Activated CD4-positive, alpha-beta memory T cell treated with anti-CD3 and anti-CD28 coated beads, Interleukin-2, amount 10 ng/mL, durations not matched to agents 7 days and 5 days (primary cell): ENCODE results near the gene MYBPH. TPM values are rescaled to one million over a fixed set of nuclear protein-coding genes. Genes with fewer than 3 reads are reported as not detected.

Source experiments
- CTCF ChIA-PET: fragments of 350-600 bp; sonication (Branson Sonifier 250); formaldehyde crosslinking; loops from one replicate; lab custom pipeline; 2021; ENCODE audit warnings: antibody characterized with exemption, inconsistent platforms; lab: Charles Lee
- POLR2A ChIA-PET: fragments of 350-600 bp; sonication (Branson Sonifier 250); formaldehyde crosslinking; loops from one replicate; lab custom pipeline; 2021; ENCODE audit warnings: antibody characterized with exemption; lab: Charles Lee
- DNase-seq: peaks from one replicate; pipeline ENCODE4 v3.0.0-alpha.2; 2020
- H3K27ac Mint-ChIP-seq: one replicate; pipeline ENCODE4 v1.8.0; 2021; ENCODE audit warnings: mild to moderate bottlenecking, mixed read lengths
- H3K27me3 Mint-ChIP-seq: one replicate; pipeline ENCODE4 v1.8.0; 2021; ENCODE audit warnings: mixed read lengths
- H3K36me3 Mint-ChIP-seq: one replicate; pipeline ENCODE4 v1.8.0; 2021; ENCODE audit warnings: low read depth, mixed read lengths
- H3K4me1 Mint-ChIP-seq: one replicate; pipeline ENCODE4 v1.8.0; 2021; ENCODE audit warnings: mixed read lengths
- H3K4me3 Mint-ChIP-seq: one replicate; pipeline ENCODE4 v1.8.0; 2021; ENCODE audit warnings: mild to moderate bottlenecking, mixed read lengths
- H3K9me3 Mint-ChIP-seq: one replicate; pipeline ENCODE4 v1.8.0; 2021; ENCODE audit warnings: mixed read lengths
- total RNA-seq, 2 experiments: library from RNA; stranded (reverse); gene quantifications; one replicate each; pipeline ENCODE4 v1.2.3, GENCODE V29; 2021

Gene MYBPH
- total RNA-seq, 2 experiments from 2014 or later = not detected

GRCh38 chr1:203199002-203199401 is 23.4 kb upstream of the MYBPH start:
- Mint-ChIP-seq H3K4me3 (no peak overlapping the region), H3K27me3 (peaks cover 40% of the 10 kb centered on the region), H3K27ac (no peak overlapping the region), H3K36me3 (no peaks in the 10 kb centered on the region), H3K9me3 (no peaks in the 10 kb centered on the region), H3K4me1 (no peaks in the 10 kb centered on the region)
- POLR2A ChIA-PET = no interaction called here
- DNase-seq = no peak
- CTCF ChIA-PET = interaction anchor here (1.3 to 1.4 kb wide), 2 partner anchors 17 to 27 kb away, joined by 3 read pairs; no protein-coding TSS in a partner anchor

DNA sequence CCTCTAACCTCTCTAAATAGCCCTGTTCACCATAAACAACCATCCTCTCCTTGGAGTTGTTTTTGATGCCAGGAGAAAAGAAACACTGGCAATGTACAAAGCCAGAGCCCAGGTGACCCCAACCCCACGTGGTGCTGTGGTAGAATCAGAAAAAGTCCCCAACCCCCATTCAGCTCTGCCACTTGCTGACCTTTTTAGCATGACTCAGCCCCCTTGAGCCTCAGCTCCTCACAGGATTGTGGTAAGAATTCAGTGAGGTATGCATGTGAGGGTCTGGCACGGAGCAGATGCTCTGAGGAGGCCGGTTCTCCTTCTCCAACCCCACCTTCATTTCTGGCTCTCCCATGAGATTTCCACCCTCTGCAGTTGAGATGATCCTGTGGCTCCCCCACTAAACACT is 22.0 kb upstream of the MYBPH start:
- Mint-ChIP-seq H3K4me1 (no peaks in the 10 kb centered on the region), H3K36me3 (no peaks in the 10 kb centered on the region), H3K4me3 (no peak overlapping the region), H3K27ac (no peak overlapping the region), H3K27me3 (peaks cover 32% of the 10 kb centered on the region), H3K9me3 (no peaks in the 10 kb centered on the region)
- POLR2A ChIA-PET = no interaction called here
- DNase-seq = no peak
- CTCF ChIA-PET = no interaction called here

GRCh38 chr1:203196371-203196770 is 20.7 kb upstream of the MYBPH start:
- ChIA-PET CTCF (no interaction called here), POLR2A (no interaction called here)
- Mint-ChIP-seq H3K36me3 (no peaks in the 10 kb centered on the region), H3K9me3 (no peaks in the 10 kb centered on the region), H3K27ac (no peak overlapping the region), H3K27me3 (peaks cover 29% of the 10 kb centered on the region), H3K4me3 (no peak overlapping the region), H3K4me1 (no peaks in the 10 kb centered on the region)
- DNase-seq = no peak

GRCh38 chr1:203190949-203191348 is 15.3 kb upstream of the MYBPH start:
- H3K4me1 Mint-ChIP-seq = no peaks in the 10 kb centered on the region
- POLR2A ChIA-PET = interaction anchor here (1.3 kb wide), 1 partner anchor 12 kb away, joined by 3 read pairs; no protein-coding TSS in a partner anchor

DNA sequence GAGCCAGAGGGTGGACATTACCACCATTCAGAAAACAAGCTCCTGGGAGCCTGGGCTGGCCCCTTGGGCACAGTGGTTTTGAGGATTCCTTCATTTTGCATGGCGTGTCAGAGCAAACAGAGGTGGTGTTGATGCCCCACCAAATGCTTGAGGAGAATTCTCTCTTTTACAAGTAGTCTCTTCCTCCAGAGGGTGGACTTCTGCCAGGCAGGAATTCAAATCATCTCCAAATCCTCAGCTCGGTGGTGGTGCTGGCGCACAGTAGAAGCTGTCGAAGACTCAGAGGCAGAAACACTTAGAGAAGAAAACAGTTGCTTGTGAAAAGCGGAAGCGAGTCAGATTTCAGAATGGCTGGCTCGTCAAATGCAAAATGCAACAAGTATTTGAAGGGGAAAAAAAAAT is 14.3 kb upstream of the MYBPH start:
- H3K9me3 Mint-ChIP-seq = no peaks in the 10 kb centered on the region
- no peaks in the 10 kb centered on the region for H3K4me1 Mint-ChIP-seq
- H3K36me3 Mint-ChIP-seq = no peaks in the 10 kb centered on the region
- no peak for DNase-seq
- H3K27ac Mint-ChIP-seq = no peak overlapping the region
- peaks cover 21% of the 10 kb centered on the region for H3K27me3 Mint-ChIP-seq
- ChIA-PET CTCF (no interaction called here), POLR2A (interaction anchor here (1.3 kb wide), 1 partner anchor 11 kb away, joined by 3 read pairs; no protein-coding TSS in a partner anchor)
- no peak overlapping the region for H3K4me3 Mint-ChIP-seq

More at GRCh38 chr1:203190949-203191348, 15.3 kb upstream of the MYBPH start:
- H3K27me3 Mint-ChIP-seq = peaks cover 27% of the 10 kb centered on the region
- H3K9me3 Mint-ChIP-seq = no peaks in the 10 kb centered on the region
- DNase-seq = no peak
- H3K27ac Mint-ChIP-seq = no peak overlapping the region
- CTCF ChIA-PET = no interaction called here
- H3K36me3 Mint-ChIP-seq = no peaks in the 10 kb centered on the region
- H3K4me3 Mint-ChIP-seq = no peak overlapping the region

DNA sequence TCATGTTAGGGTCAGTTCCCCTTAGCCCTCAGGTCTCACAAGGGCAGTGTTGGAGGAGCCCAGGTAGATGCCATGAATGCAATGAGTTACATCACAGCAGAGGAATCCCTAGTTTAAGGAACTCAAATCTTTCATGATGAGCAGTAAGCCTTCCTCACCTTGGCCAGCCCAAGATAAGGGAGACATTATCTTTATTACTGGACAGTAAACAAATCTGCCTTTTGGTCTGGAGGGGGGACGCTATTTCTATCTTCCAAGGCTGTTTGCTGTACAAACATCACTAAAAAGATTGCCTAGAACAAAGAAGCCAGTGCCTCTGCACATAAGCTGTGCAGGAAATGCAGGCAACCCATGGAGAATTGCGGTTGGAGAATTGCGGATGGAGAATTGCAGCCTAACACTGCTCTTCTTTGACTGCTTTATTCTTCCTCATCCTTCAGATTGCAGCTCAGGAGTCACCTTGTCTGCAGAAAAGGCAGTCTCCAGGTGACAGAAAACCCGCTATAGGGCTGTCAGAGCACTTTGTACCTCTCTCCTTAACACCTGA is 13.1 kb upstream of the MYBPH start:
- Mint-ChIP-seq H3K9me3 (no peaks in the 10 kb centered on the region), H3K27me3 (peaks cover 21% of the 10 kb centered on the region), H3K36me3 (no peaks in the 10 kb centered on the region), H3K4me3 (no peak overlapping the region), H3K27ac (no peak overlapping the region), H3K4me1 (no peaks in the 10 kb centered on the region)
- ChIA-PET POLR2A (no interaction called here), CTCF (no interaction called here)
- DNase-seq = no peak

DNA sequence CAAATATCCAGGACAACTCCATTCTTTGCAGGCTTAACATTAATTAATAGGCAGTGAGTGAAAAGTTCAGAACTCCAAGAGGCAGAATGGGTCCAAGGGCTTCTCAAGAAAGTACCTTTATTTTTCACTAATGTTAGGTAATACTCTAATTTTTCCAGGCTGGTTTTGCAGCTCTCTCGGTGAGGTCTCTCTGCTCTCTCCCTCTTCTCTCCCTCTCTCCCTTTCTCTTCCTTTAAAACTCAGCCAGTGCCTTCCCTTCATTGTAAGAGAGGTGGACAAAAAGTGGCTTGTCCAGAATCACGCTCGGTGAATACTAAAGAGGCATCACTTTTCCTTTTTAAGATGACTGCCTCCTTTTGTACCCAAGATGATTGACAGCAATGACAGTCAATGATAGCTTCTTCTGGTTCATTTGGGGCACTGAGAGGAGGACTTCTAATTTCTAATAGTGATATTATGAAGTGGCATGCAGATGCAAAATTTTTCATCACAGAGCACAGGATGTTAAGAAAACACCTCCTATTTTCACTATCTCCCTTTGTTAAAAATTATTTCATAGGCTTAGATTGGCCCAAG is 12.2 kb upstream of the MYBPH start:
- H3K9me3 Mint-ChIP-seq = no peaks in the 10 kb centered on the region
- H3K27ac Mint-ChIP-seq = no peak overlapping the region
- POLR2A ChIA-PET = no interaction called here
- no peaks in the 10 kb centered on the region for H3K4me1 Mint-ChIP-seq
- DNase-seq = no peak
- H3K4me3 Mint-ChIP-seq = no peak overlapping the region
- CTCF ChIA-PET = no interaction called here
- no peaks in the 10 kb centered on the region for H3K36me3 Mint-ChIP-seq
- H3K27me3 Mint-ChIP-seq = peaks cover 21% of the 10 kb centered on the region

DNA sequence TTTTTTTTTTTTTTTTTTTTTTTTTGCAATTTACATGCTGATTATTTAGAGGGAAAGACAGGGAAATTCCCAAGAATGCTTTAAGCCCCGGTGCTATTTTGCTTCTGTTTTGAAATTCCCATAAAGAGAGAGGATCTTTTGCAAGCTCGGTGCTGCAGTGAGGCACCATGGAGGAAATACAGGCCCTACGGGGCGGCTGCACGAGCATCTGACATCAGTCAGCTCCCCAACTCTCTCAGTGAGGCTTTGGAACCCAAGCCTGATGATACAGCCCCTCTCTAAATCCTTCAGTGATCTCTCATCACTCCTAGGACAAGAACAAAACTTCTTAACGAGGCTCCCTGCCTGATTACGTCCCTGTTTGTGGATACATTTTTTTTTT is 11.7 kb upstream of the MYBPH start:
- Mint-ChIP-seq H3K4me1 (no peaks in the 10 kb centered on the region), H3K9me3 (no peaks in the 10 kb centered on the region), H3K4me3 (no peak overlapping the region), H3K36me3 (no peaks in the 10 kb centered on the region), H3K27me3 (peaks cover 21% of the 10 kb centered on the region), H3K27ac (no peak overlapping the region)
- DNase-seq = no peak
- ChIA-PET POLR2A (no interaction called here), CTCF (no interaction called here)

- no peak for DNase-seq
- Mint-ChIP-seq H3K4me1 (no peaks in the 10 kb centered on the region), H3K27me3 (peaks cover 21% of the 10 kb centered on the region), H3K4me3 (no peak within 1 kb of the TSS), H3K27ac (no peak within 1 kb of the TSS), H3K36me3 (no peaks in the 10 kb centered on the region), H3K9me3 (no peaks in the 10 kb centered on the region)
- ChIA-PET CTCF (interaction anchor here (1.0 to 1.9 kb wide), 2 partner anchors 14 to 30 kb away, joined by 3 to 7 read pairs; no protein-coding TSS in a partner anchor), POLR2A (no interaction called here)
Measured at GRCh38 chr1:203186446-203187303, 11.0 kb upstream of the MYBPH start, which contains the start of gene CHI3L1. Gene CHI3L1 (minus strand): TSS chr1:203186704. CDS start chr1:203186623, 81 bp downstream.

DNA sequence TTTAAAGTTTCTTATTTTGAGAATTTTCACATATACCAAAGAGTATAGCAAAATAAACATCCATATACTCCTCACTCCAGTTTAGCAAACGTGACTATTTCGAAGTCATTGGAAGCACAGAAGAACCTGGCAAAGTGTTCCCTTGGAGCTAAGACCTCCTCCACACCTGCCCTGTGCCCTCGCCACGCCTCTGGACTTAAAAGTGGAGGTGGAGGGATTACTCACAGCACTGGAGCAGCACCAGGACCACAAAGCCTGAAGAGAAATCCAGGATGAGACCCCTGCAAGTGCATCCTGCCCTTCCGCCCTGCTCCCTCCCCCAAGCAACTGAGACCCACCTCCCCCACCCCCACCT is 10.4 kb upstream of the MYBPH start:
- Mint-ChIP-seq H3K27ac (no peak overlapping the region), H3K36me3 (no peaks in the 10 kb centered on the region), H3K4me3 (no peak overlapping the region), H3K9me3 (no peaks in the 10 kb centered on the region), H3K27me3 (peaks cover 18% of the 10 kb centered on the region), H3K4me1 (no peaks in the 10 kb centered on the region)
- POLR2A ChIA-PET = no interaction called here
- DNase-seq = no peak
- CTCF ChIA-PET = interaction anchor here (1.0 to 1.9 kb wide), 2 partner anchors 14 to 30 kb away, joined by 3 to 7 read pairs; no protein-coding TSS in a partner anchor

- no peak overlapping the region for H3K4me3 Mint-ChIP-seq
- peaks cover 18% of the 10 kb centered on the region for H3K27me3 Mint-ChIP-seq
- H3K9me3 Mint-ChIP-seq = no peaks in the 10 kb centered on the region
- H3K4me1 Mint-ChIP-seq = no peaks in the 10 kb centered on the region
- no peak for DNase-seq
- H3K27ac Mint-ChIP-seq = no peak overlapping the region
- ChIA-PET CTCF (interaction anchor here (1.0 to 1.9 kb wide), 2 partner anchors 13 to 31 kb away, joined by 3 to 7 read pairs; no protein-coding TSS in a partner anchor), POLR2A (no interaction called here)
- H3K36me3 Mint-ChIP-seq = no peaks in the 10 kb centered on the region
Measured at GRCh38 chr1:203185585-203185984, 10.0 kb upstream of the MYBPH start.

DNA sequence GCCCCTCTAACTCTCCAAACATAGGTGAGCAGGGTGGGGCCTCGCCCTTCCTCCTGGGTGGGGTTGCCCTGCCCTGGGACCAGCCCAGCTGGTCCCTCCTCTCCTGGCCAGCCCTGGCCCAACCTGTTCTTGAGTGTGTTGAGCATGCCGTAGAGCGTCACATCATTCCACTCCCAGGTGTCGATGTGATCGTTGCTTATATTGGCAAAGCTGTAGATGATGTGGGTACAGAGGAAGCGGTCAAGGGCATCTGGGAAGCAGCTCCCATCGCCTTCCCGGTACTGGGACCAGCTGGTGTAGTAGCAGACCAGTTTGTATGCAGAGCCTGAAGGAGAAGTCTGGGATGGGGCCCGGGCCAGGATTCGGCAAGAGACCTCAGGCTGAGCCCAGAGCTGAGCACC is 9.4 kb upstream of the MYBPH start:
- CTCF ChIA-PET = interaction anchor here (1.9 kb wide), 1 partner anchor 13 kb away, joined by 7 read pairs; no protein-coding TSS in a partner anchor
- POLR2A ChIA-PET = no interaction called here
- Mint-ChIP-seq H3K9me3 (no peaks in the 10 kb centered on the region), H3K4me3 (no peak overlapping the region), H3K36me3 (no peaks in the 10 kb centered on the region), H3K4me1 (no peaks in the 10 kb centered on the region), H3K27me3 (peaks cover 18% of the 10 kb centered on the region), H3K27ac (no peak overlapping the region)
- no peak for DNase-seq

DNA sequence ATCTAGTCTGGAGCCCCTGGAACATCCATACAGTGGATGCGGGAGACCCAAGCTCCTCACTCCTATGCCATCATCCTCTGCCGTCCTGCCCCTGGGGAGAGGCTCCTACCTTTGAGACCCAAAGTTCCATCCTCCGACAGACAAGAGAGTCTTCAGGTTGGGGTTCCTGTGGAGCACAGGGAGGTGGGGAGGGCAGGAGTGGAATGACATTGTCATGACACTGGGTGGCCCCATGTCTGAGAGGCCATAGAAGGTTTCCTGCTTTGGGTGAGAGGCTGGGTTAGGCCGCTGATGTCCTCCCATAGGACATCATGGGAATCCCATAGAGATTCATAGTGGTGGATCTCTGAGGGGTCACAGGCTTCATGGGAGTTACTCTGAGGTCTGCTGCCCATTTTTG is 8.8 kb upstream of the MYBPH start:
- Mint-ChIP-seq H3K27ac (no peak overlapping the region), H3K4me1 (no peaks in the 10 kb centered on the region), H3K9me3 (no peaks in the 10 kb centered on the region), H3K4me3 (no peak overlapping the region), H3K36me3 (no peaks in the 10 kb centered on the region), H3K27me3 (peaks cover 16% of the 10 kb centered on the region)
- CTCF ChIA-PET = interaction anchor here (1.9 kb wide), 1 partner anchor 12 kb away, joined by 7 read pairs; no protein-coding TSS in a partner anchor
- POLR2A ChIA-PET = no interaction called here
- no peak for DNase-seq
